Neuronal stem cell (in vitro differentiated cells): ENCODE measurements around the gene UGCG.
"Not testable (repeated sequence)": the region's sequence is repeated elsewhere in the genome, so short reads cannot be mapped to it uniquely, and the experiment has no call there.

Experiments
- DNase-seq: peaks from one replicate; pipeline ENCODE4 v3.0.0-alpha.2; 2013; ENCODE audit warnings: low spot score
- H2AFZ ChIP-seq: one replicate; pipeline ENCODE4 v1.6.1; 2013; ENCODE audit warnings: mild to moderate bottlenecking, low read length, inconsistent platforms
- H2AK5ac ChIP-seq: 2 replicates; pipeline ENCODE4 v1.6.1; 2013; ENCODE audit warnings: low read depth, mild to moderate bottlenecking, inconsistent platforms, low read length, moderate library complexity, mixed read lengths
- H2BK120ac ChIP-seq: 2 replicates; pipeline ENCODE4 v1.6.1; 2013; ENCODE audit warnings: low read depth, mild to moderate bottlenecking, inconsistent platforms, low read length, moderate library complexity, mixed read lengths
- H2BK12ac ChIP-seq: one replicate; pipeline ENCODE4 v1.6.1; 2013; ENCODE audit warnings: low read length, inconsistent platforms
- H2BK15ac ChIP-seq: 2 replicates; pipeline ENCODE4 v1.6.1; 2013; ENCODE audit warnings: mild to moderate bottlenecking, low read length, inconsistent platforms, mixed read lengths
- H2BK5ac ChIP-seq: one replicate; pipeline ENCODE4 v1.6.1; 2013; ENCODE audit warnings: inconsistent platforms, mild to moderate bottlenecking, low read length, moderate library complexity
- H3K14ac ChIP-seq: one replicate; pipeline ENCODE4 v1.6.1; 2013; ENCODE audit warnings: low read length, inconsistent platforms
- H3K18ac ChIP-seq: 2 replicates; pipeline ENCODE4 v1.6.1; 2013; ENCODE audit warnings: low read length, inconsistent platforms
- H3K23ac ChIP-seq: 2 replicates; pipeline ENCODE4 v1.6.1; 2013; ENCODE audit warnings: low read depth, mild to moderate bottlenecking, mixed read lengths, low read length, inconsistent platforms; ENCODE audit not compliant: poor library complexity
- H3K27ac ChIP-seq: replicated peaks from 3 replicates; pipeline ENCODE4 v1.5.1; 2013; ENCODE audit warnings: low read length, inconsistent platforms
- H3K27me3 ChIP-seq, 3 experiments: 2 replicates each; pipeline ENCODE4 v1.6.1; 2013; ENCODE audit warnings: low read length in 3 of 3, mild to moderate bottlenecking in 2 of 3, inconsistent platforms in 1 of 3, low read depth in 1 of 3, mixed read lengths in 1 of 3, moderate library complexity in 1 of 3; ENCODE audit not compliant: control insufficient read depth in 3 of 3, insufficient read depth in 3 of 3
- H3K36me3 ChIP-seq, 2 donors: replicated peaks in 1 of 2; 2 replicates each; pipeline ENCODE4 v1.6.1; 2013; ENCODE audit warnings: low read length in 2 of 2; ENCODE audit not compliant: control insufficient read depth in 2 of 2, insufficient read depth in 2 of 2
- H3K4ac ChIP-seq: 2 replicates; pipeline ENCODE4 v1.6.1; 2013; ENCODE audit warnings: inconsistent platforms, mild to moderate bottlenecking, low read length, moderate library complexity
- H3K4me1 ChIP-seq, 2 donors: 1 replicate in 1 of 2; 2 replicates in 1 of 2; pipeline ENCODE4 v1.6.1; 2013; ENCODE audit warnings: low read length in 2 of 2, low read depth in 1 of 2; ENCODE audit not compliant: control insufficient read depth in 2 of 2, insufficient read depth in 1 of 2
- H3K4me2 ChIP-seq: one replicate; pipeline ENCODE4 v1.6.1; 2013; ENCODE audit warnings: mild to moderate bottlenecking, low read length, inconsistent platforms; ENCODE audit not compliant: insufficient read depth, poor library complexity, severe bottlenecking
- H3K4me3 ChIP-seq, 2 donors: 2 replicates each; pipeline ENCODE4 v1.5.1; 2013; ENCODE audit warnings: low read length in 2 of 2, mild to moderate bottlenecking in 2 of 2, inconsistent platforms in 1 of 2, moderate library complexity in 1 of 2
- H3K79me1 ChIP-seq: one replicate; pipeline ENCODE4 v1.6.1; 2013; ENCODE audit warnings: low read depth, mild to moderate bottlenecking, inconsistent platforms, low read length, moderate library complexity
- H3K9ac ChIP-seq: one replicate; pipeline ENCODE4 v1.6.1; 2013; ENCODE audit warnings: mild to moderate bottlenecking, low read depth, low read length, inconsistent platforms; ENCODE audit not compliant: poor library complexity
- H3K9me3 ChIP-seq, 2 donors: replicated peaks in 1 of 2; 2 replicates each; pipeline versions ENCODE3 to v1.6.1; 2013; ENCODE audit warnings: low read length in 2 of 2, mild to moderate bottlenecking in 2 of 2, inconsistent platforms in 1 of 2, low read depth in 1 of 2, mixed read lengths in 1 of 2, moderate library complexity in 1 of 2; ENCODE audit not compliant: control insufficient read depth in 2 of 2, insufficient read depth in 1 of 2
- H4K8ac ChIP-seq: one replicate; pipeline ENCODE4 v1.6.1; 2013; ENCODE audit warnings: low read depth, mild to moderate bottlenecking, inconsistent platforms, low read length, moderate library complexity
- H4K91ac ChIP-seq: one replicate; pipeline ENCODE4 v1.6.1; 2013; ENCODE audit warnings: low read length, low read depth, mild to moderate bottlenecking, inconsistent platforms; ENCODE audit not compliant: poor library complexity
- WGBS, 2 donors: extraction: QIAGEN DNeasy Blood & Tissue Kit; methylation state at CpG; one replicate each; pipeline ENCODE4 v1.1.7; 2013; ENCODE audit warnings: missing lambda C conversion rate in 2 of 2, mixed read lengths in 1 of 2; ENCODE audit not compliant: insufficient read length in 2 of 2, insufficient replicate concordance in 1 of 2; ENCODE audit errors: extremely low coverage in 2 of 2; 5-methylcytosine and 5-hydroxymethylcytosine counted together

Gene UGCG

GRCh38 chr9:111886983-111887718 lies 9.5 kb upstream of the UGCG start:
- no peak overlapping the region for H3K18ac ChIP-seq

GRCh38 chr9:111890334-111890733 lies 6.3 kb upstream of the UGCG start:
- Histone ChIP-seq H3K4me3 (no peak overlapping the region), H2AK5ac (no peak overlapping the region), H3K18ac (no peak overlapping the region), H3K23ac (no peak overlapping the region), H3K27me3 (no peaks in the 10 kb centered on the region), H3K4me2 (no peak overlapping the region), H2BK5ac (no peak overlapping the region), H4K91ac (no peak overlapping the region), H3K9ac (no peak overlapping the region), H3K27ac (no peak overlapping the region), H2AFZ (no peak overlapping the region), H3K9me3 (peaks cover 0 to 3% of the 10 kb centered on the region in 2 donors), H3K79me1 (peaks cover 3% of the 10 kb centered on the region), H2BK120ac (no peak overlapping the region), H3K4me1 (no peaks in the 10 kb centered on the region), H3K4ac (no peak overlapping the region), H3K36me3 (peaks cover 0 to 2% of the 10 kb centered on the region in 2 donors), H3K14ac (no peak overlapping the region), H2BK15ac (no peak overlapping the region), H4K8ac (no peak overlapping the region), H2BK12ac (no peak overlapping the region)
- DNase-seq = no peak
- no CpG with 5 or more reads among the region's 2 CpGs for WGBS, 2 donors

More at GRCh38 chr9:111886983-111887718, 9.5 kb upstream of the UGCG start:
- Histone ChIP-seq H3K4me1 (no peaks in the 10 kb centered on the region), H2BK15ac (no peak overlapping the region), H2AFZ (no peak overlapping the region), H4K91ac (no peak overlapping the region), H3K9ac (no peak overlapping the region), H3K4me2 (no peak overlapping the region), H3K23ac (no peak overlapping the region), H2AK5ac (no peak overlapping the region), H3K27ac (no peak overlapping the region), H2BK120ac (no peak overlapping the region), H3K4ac (no peak overlapping the region), H3K14ac (no peak overlapping the region), H2BK12ac (no peak overlapping the region), H3K4me3 (peak overlapping the region in 1 of 2 donors; percentile 12), H3K27me3 (no peaks in the 10 kb centered on the region), H3K36me3 (peaks cover 0 to 2% of the 10 kb centered on the region in 2 donors), H3K79me1 (peaks cover 3% of the 10 kb centered on the region), H4K8ac (no peak overlapping the region), H3K9me3 (peaks cover 0 to 3% of the 10 kb centered on the region in 2 donors), H2BK5ac (no peak overlapping the region)
- no CpG with 5 or more reads among the region's 19 CpGs for WGBS, 2 donors
- no peak for DNase-seq

DNA sequence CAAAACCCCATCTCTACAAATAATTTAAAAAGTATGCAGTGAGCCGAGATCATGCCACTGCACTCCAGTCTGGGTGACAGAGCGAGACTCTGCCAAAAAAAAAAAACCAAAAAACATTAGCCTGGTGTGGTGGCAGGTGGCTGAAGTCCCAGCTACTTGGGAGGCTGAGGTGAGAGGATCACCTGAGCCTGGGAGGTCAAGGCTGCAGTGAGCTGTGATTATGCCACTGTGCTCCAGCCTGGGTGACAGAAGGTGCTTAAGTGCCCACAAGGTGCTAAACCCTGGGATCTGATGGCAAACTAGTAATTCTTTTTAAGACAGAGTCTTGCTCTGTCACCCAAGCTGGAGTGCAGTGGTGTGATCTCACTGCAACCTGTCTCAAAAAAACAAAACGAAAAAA lies 5.7 kb upstream of the UGCG start:
- not testable (repeated sequence) for H2BK120ac ChIP-seq, DNase-seq, H3K27me3 ChIP-seq, H3K9ac ChIP-seq, H2AK5ac ChIP-seq, H3K79me1 ChIP-seq, H3K4me1 ChIP-seq, H3K23ac ChIP-seq, H4K8ac ChIP-seq, H3K14ac ChIP-seq, H3K27ac ChIP-seq, H4K91ac ChIP-seq, H3K9me3 ChIP-seq, H2AFZ ChIP-seq, H3K18ac ChIP-seq, H2BK5ac ChIP-seq, H3K4me3 ChIP-seq, H2BK12ac ChIP-seq, H3K4ac ChIP-seq, H3K36me3 ChIP-seq, H2BK15ac ChIP-seq, H3K4me2 ChIP-seq
- WGBS, 2 donors = no CpG with 5 or more reads among the region's 3 CpGs

GRCh38 chr9:111891910-111892499 lies 4.6 kb upstream of the UGCG start:
- Histone ChIP-seq H2BK15ac (no peak overlapping the region), H3K18ac (no peak overlapping the region), H4K91ac (no peak overlapping the region), H3K14ac (no peak overlapping the region), H3K36me3 (peaks cover 0 to 2% of the 10 kb centered on the region in 2 donors), H3K4me2 (no peak overlapping the region), H3K4me3 (no peak overlapping the region), H3K9me3 (peaks cover 0 to 3% of the 10 kb centered on the region in 2 donors), H2BK5ac (no peak overlapping the region), H2BK12ac (no peak overlapping the region), H4K8ac (no peak overlapping the region), H2BK120ac (no peak overlapping the region), H3K9ac (no peak overlapping the region), H2AFZ (no peak overlapping the region), H3K4me1 (no peaks in the 10 kb centered on the region), H3K4ac (no peak overlapping the region), H3K27ac (no peak overlapping the region), H3K27me3 (no peaks in the 10 kb centered on the region), H2AK5ac (no peak overlapping the region), H3K79me1 (peaks cover 3% of the 10 kb centered on the region), H3K23ac (no peak overlapping the region)
- WGBS, 2 donors = no CpG with 5 or more reads among the region's 11 CpGs
- DNase-seq = no peak
